ENCODE data around the gene GPANK1. TPM values are rescaled to one million over a fixed set of nuclear protein-coding genes. Genes with fewer than 3 reads are reported as not detected.

The GPANK1 gene
- total and polyA plus RNA-seq, 2 of the 4 experiments (the other 2 are of a cell fraction): 6.1 to 13.8 TPM

GRCh38 chr6:31691564-31692108 lies 26.8 kb upstream of the GPANK1 start:
- no peak overlapping the region for H2BK20ac ChIP-seq (ENCODE audit: low read depth, low read length)
- H3K27me3 ChIP-seq (ENCODE audit: control insufficient read depth, insufficient read depth, low read length): no peaks in the 10 kb centered on the region
- no peak overlapping the region for H3K27ac ChIP-seq (ENCODE audit: insufficient read depth, low read length)
- H3K4me3 ChIP-seq (ENCODE audit: insufficient read depth, low read depth, low read length): no peak overlapping the region
- H3K36me3 ChIP-seq (ENCODE audit: control insufficient read depth, insufficient read depth, low read length): peaks cover 75% of the 10 kb centered on the region
- ATAC-seq (ENCODE audit: low read depth) (no peak), DNase-seq (no peak)
- H4K8ac ChIP-seq (ENCODE audit: low read depth in 2 of 2, low read length in 2 of 2): no peak overlapping the region
- no peak overlapping the region for H3K4me2 ChIP-seq (ENCODE audit: low read depth, low read length)
- no peak overlapping the region for H2BK5ac ChIP-seq (ENCODE audit: low read depth, low read length, poor library complexity, severe bottlenecking)
- no peak overlapping the region for H3K23ac ChIP-seq (ENCODE audit: low read depth, low read length)
- no peak overlapping the region for H3K14ac ChIP-seq (replicated peaks; ENCODE audit: low read depth, low read length)
- no peak overlapping the region for H4K5ac ChIP-seq (ENCODE audit: low read depth, low read length)
- H2AFZ ChIP-seq (replicated peaks; ENCODE audit: low read length, poor library complexity): no peak overlapping the region
- H3K4me1 ChIP-seq (ENCODE audit: control insufficient read depth, insufficient read depth, low read length): no peaks in the 10 kb centered on the region
- no peak overlapping the region for H2AK5ac ChIP-seq (ENCODE audit: low read depth, low read length)
- TF ChIP-seq RFX5 (IDR thresholded peaks at IDR 0.05; ENCODE audit: low read depth, low read length): no peak
- TF ChIP-seq MXI1 (IDR thresholded peaks at IDR 0.05; ENCODE audit: borderline replicate concordance, low read depth, low read length): no peak
- no peak for TF ChIP-seq FOS (IDR thresholded peaks at IDR 0.05; ENCODE audit: low read depth, low read length)
- no peak for TF ChIP-seq SMC3 (IDR thresholded peaks at IDR 0.05; ENCODE audit: low read depth, low read length)
- no peak for TF ChIP-seq CTCF (conservative IDR thresholded peaks at IDR 0.05; ENCODE audit: low read depth, low read length)
- no peak for TF ChIP-seq RAD21 (IDR thresholded peaks at IDR 0.05; ENCODE audit: low read length)
- CTCF ChIA-PET: no interaction called here
- H4K91ac ChIP-seq (ENCODE audit: insufficient read depth, low read depth, low read length): no peak overlapping the region
- H3K4ac ChIP-seq (ENCODE audit: low read depth, low read length): no peak overlapping the region
- no peak overlapping the region for H2BK15ac ChIP-seq (ENCODE audit: low read depth, low read length)
- intact Hi-C loops (cut with micrococcal nuclease) (no loop called here), dilution Hi-C loops (cut with HindIII; ENCODE audit: low sequenced_read_pairs, unreplicated experiment) (no loop called here), in situ Hi-C loops (cut with MboI; ENCODE audit: low sequenced_read_pairs) (no loop called here)
- H3K56ac ChIP-seq (ENCODE audit: extremely low read depth, insufficient read depth, low read length): no peak overlapping the region
- H3K9ac ChIP-seq (ENCODE audit: low read depth, low read length): no peak overlapping the region
- no peak overlapping the region for H3K18ac ChIP-seq (ENCODE audit: low read depth, low read length)
- H3K79me1 ChIP-seq (ENCODE audit: low read depth in 1 of 2, low read length in 2 of 2): peaks cover 4 to 8% of the 10 kb centered on the region in 2 experiments; a peak in 2 of 4 replicates
- H4K20me1 ChIP-seq (ENCODE audit: insufficient read depth, low read length): no peaks in the 10 kb centered on the region
- no peaks in the 10 kb centered on the region for H3K9me1 ChIP-seq (ENCODE audit: insufficient read depth, low read length)
- H3K9me3 ChIP-seq (ENCODE audit: control insufficient read depth, insufficient read depth, low read length): no peaks in the 10 kb centered on the region
- no peak overlapping the region for H2BK120ac ChIP-seq (ENCODE audit: low read depth, low read length)
- 100% methylated on average over 1 of the region's 12 CpGs; no CpG with 5 or more reads in 1 of the 2 experiments for WGBS, 2 experiments (ENCODE audit: extremely low coverage in 2 of 2, insufficient read length in 1 of 2)
- no TSS peak for BruUV-seq (replicated peaks)
- peak overlapping the region; percentile 37 for H2AK9ac ChIP-seq (replicated peaks; ENCODE audit: low read depth, low read length, poor library complexity)
- POLR2A ChIA-PET (ENCODE audit: unreplicated experiment): no interaction called here

Data from IMR-90 (cell line).